Left lung (tissue), 10 donors: ENCODE measurements around the gene EGFR. TPM values are rescaled to one million over a fixed set of nuclear protein-coding genes. Genes with fewer than 3 reads are reported as not detected.

ENCODE experiments used
- ATAC-seq: fragments of 200-7000 bp; cut with Tn5 transposase; one replicate; pipeline ENCODE4 v1.9.1; 2020; ENCODE audit warnings: moderate library complexity
- DNase-seq, 4 donors: peaks; one replicate each; pipeline ENCODE4 v3.0.0-alpha.2; 2013 to 2020
- H3K27ac ChIP-seq, 2 donors: fragments of 200-600 bp; sonication (generic) in 1 of 2; one replicate each; pipeline versions ENCODE4 v1.5.0 to v1.8.0; 2020 to 2021
- H3K27me3 ChIP-seq, 2 donors: fragments of 200-600 bp; sonication (generic) in 1 of 2; one replicate each; pipeline versions ENCODE4 v1.5.0 to v1.8.0; 2020 to 2021
- H3K36me3 ChIP-seq, 2 donors: fragments of 200-600 bp; sonication (generic) in 1 of 2; one replicate each; pipeline versions ENCODE4 v1.5.0 to v1.8.0; 2020 to 2021
- H3K4me1 ChIP-seq, 2 donors: fragments of 200-600 bp; one replicate each; pipeline ENCODE4 v1.8.0; 2021
- H3K4me3 ChIP-seq, 2 donors: fragments of 200-600 bp; sonication (generic) in 1 of 2; one replicate each; pipeline versions ENCODE4 v1.5.0 to v1.8.0; 2020 to 2021; ENCODE audit warnings: mild to moderate bottlenecking in 1 of 2
- H3K9me3 ChIP-seq, 2 donors: fragments of 200-600 bp; sonication (generic) in 1 of 2; one replicate each; pipeline versions ENCODE4 v1.5.0 to v1.8.0; 2020 to 2021
- CTCF ChIP-seq, 2 donors: fragments of 200-600 bp; sonication (generic) in 1 of 2; IDR thresholded peaks; one replicate each; pipeline versions ENCODE4 v1.5.0 to v1.8.0; 2021; ENCODE audit warnings: antibody characterized with exemption in 2 of 2
- intact Hi-C, 2 donors: fragments of 100-400 bp; cut with DNase I; formaldehyde crosslinking; loops; one replicate each; pipeline versions ENCODE4 v1.11.2 to v1.14.2; 2022
- polyA plus RNA-seq, 6 donors: library from polyadenylated mRNA; unstranded; fragments of 120-200 nt; gene quantifications; one replicate each; pipeline ENCODE4 v1.2.1, GENCODE V29; 2013; ENCODE audit not compliant: insufficient read length in 6 of 6
- total RNA-seq, 2 donors: library from RNA; stranded (reverse); fragmentation: NEBNext Ultra II Directional; extraction: Animal tissue kit (Norgen Biotek cat#: 25700); gene quantifications; one replicate each; pipeline ENCODE4 v1.2.1, GENCODE V29; 2021
- donor health status: DM: no; HTN: yes; CAD: no.
- donor health status: DM: no; HTN: no; CAD: no.

The EGFR gene
- total and polyA plus RNA-seq, 8 donors, result 48.7 to 79.3 (median 54.1) TPM

GRCh38 chr7:55150166-55150565 is 131.3 kb downstream of the EGFR start:
- DNase-seq (no peak), ATAC-seq (no peak)
- Histone ChIP-seq H3K27me3 (no peaks in the 10 kb centered on the region), H3K4me3 (no peak overlapping the region), H3K9me3 (no peaks in the 10 kb centered on the region), H3K4me1 (peaks cover 0 to 2% of the 10 kb centered on the region in 2 donors), H3K27ac (no peak overlapping the region), H3K36me3 (peaks cover 0 to 52% of the 10 kb centered on the region in 2 donors)
- TF ChIP-seq CTCF (IDR thresholded peaks at IDR 0.05), result no peak
- intact Hi-C loops, result no loop called here

DNA sequence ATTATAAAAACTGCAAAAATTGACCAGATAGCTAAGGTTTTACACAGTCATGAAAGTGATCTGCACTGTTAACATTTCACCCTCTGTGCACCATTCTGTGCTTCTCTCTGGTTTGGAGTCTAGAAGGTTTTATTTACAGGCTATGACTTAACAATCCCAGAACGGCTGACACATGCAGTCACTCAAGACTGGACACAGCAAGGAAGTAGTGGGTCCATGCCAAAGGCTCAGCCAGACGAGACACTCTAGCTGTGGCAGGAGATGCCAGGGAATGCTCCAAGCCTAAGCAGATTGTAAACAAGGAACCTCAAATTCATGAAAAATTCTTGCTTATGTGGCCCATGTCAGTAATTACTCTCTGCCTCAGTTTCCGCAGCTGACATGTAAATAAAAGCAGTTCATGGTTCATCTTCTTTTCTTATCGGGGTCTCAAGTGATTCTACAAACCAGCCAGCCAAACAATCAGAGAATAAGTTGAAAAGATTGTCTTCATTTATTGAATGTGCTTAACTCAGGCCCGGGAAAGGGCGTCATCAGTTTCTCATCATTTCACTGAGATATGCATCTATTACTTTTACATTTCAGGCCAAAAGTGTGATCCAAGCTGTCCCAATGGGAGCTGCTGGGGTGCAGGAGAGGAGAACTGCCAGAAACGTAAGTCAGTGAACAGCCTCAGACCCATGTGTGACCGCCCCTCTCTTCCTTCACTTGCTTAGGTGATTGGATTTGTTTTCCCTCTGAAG is 132.1 kb downstream of the EGFR start:
- Histone ChIP-seq H3K27ac (no peak overlapping the region), H3K36me3 (peaks cover 0 to 57% of the 10 kb centered on the region in 2 donors), H3K4me3 (no peak overlapping the region), H3K27me3 (no peaks in the 10 kb centered on the region), H3K4me1 (peaks cover under 1 to 2% of the 10 kb centered on the region in 2 donors), H3K9me3 (no peaks in the 10 kb centered on the region)
- no peak for ATAC-seq
- intact Hi-C loops, result no loop called here
- no peak for TF ChIP-seq CTCF (IDR thresholded peaks at IDR 0.05)
- no peak for DNase-seq

- no peak for DNase-seq
- Histone ChIP-seq H3K4me1 (peaks cover 2 to 4% of the 10 kb centered on the region in 2 donors), H3K27me3 (no peaks in the 10 kb centered on the region), H3K4me3 (no peak overlapping the region), H3K36me3 (peaks cover 0 to 59% of the 10 kb centered on the region in 2 donors), H3K9me3 (no peaks in the 10 kb centered on the region), H3K27ac (no peak overlapping the region)
- TF ChIP-seq CTCF (IDR thresholded peaks at IDR 0.05), result no peak
- ATAC-seq, result no peak
- intact Hi-C loops, result no loop called here
These were observed 133.7 kb downstream of the EGFR start for GRCh38 chr7:55152516-55152915.

GRCh38 chr7:55154096-55154495 is 135.3 kb downstream of the EGFR start:
- no peak for TF ChIP-seq CTCF (IDR thresholded peaks at IDR 0.05)
- peaks cover 0 to 73% of the 10 kb centered on the region in 2 donors for H3K36me3 ChIP-seq
- H3K27me3 ChIP-seq, result no peaks in the 10 kb centered on the region
- DNase-seq (no peak), ATAC-seq (no peak)
- H3K4me1 ChIP-seq, result peaks cover 0 to 4% of the 10 kb centered on the region in 2 donors
- intact Hi-C loops, result no loop called here
- H3K9me3 ChIP-seq, result no peaks in the 10 kb centered on the region
- H3K27ac ChIP-seq, result no peak overlapping the region
- H3K4me3 ChIP-seq, result no peak overlapping the region

- peaks cover 0 to 82% of the 10 kb centered on the region in 2 donors for H3K36me3 ChIP-seq
- H3K9me3 ChIP-seq, result no peaks in the 10 kb centered on the region
- H3K27ac ChIP-seq, result no peak overlapping the region
- no peak overlapping the region for H3K4me3 ChIP-seq
- no peak for DNase-seq
- H3K4me1 ChIP-seq, result peaks cover 0 to 4% of the 10 kb centered on the region in 2 donors
- TF ChIP-seq CTCF (IDR thresholded peaks at IDR 0.05), result no peak
- intact Hi-C loops, result no loop called here
- no peaks in the 10 kb centered on the region for H3K27me3 ChIP-seq
- no peak for ATAC-seq
These were observed 136.7 kb downstream of the EGFR start for GRCh38 chr7:55155351-55156117.
